ENCODE results near the gene ANKRD13D. TPM values are rescaled to one million over a fixed set of nuclear protein-coding genes. Genes with fewer than 3 reads are reported as not detected.

ANKRD13D gene
- polyA plus RNA-seq, 1 donor from 2014 or later, result 93.5 TPM

- no peak for TF ChIP-seq TAF1 (IDR thresholded peaks at IDR 0.05; ENCODE audit: low read depth)
Measured at GRCh38 chr11:67243051-67243450, 46.1 kb upstream of the ANKRD13D start (continued).

GRCh38 chr11:67245046-67245445 lies 44.1 kb upstream of the ANKRD13D start:
- Histone ChIP-seq H3K27ac (ENCODE audit: low read length) (no peak overlapping the region), H3K9me2 (ENCODE audit: insufficient read depth, low read length) (no peaks in the 10 kb centered on the region), H3K4me3 (ENCODE audit: low read length) (no peak overlapping the region), H3F3A (ENCODE audit: insufficient read depth, low read length, poor library complexity, severe bottlenecking) (peaks cover 4% of the 10 kb centered on the region), H3K9me3 (ENCODE audit: low read length) (no peaks in the 10 kb centered on the region), H3K36me3 (ENCODE audit: insufficient read depth, low read length) (peaks cover 17% of the 10 kb centered on the region), H4K20me1 (ENCODE audit: insufficient read depth) (no peaks in the 10 kb centered on the region), H3K4me2 (ENCODE audit: low read length) (no peak overlapping the region), H2AFZ (ENCODE audit: low read depth, low read length) (no peak overlapping the region), H3K79me2 (replicated peaks; ENCODE audit: insufficient read depth, low read length) (peaks cover 38% of the 10 kb centered on the region), H3K9ac (ENCODE audit: low read length) (no peak overlapping the region), H3K27me3 (ENCODE audit: insufficient read depth, low read depth, low read length) (no peaks in the 10 kb centered on the region)
- TF ChIP-seq REST (IDR thresholded peaks at IDR 0.05; ENCODE audit: borderline replicate concordance) (no peak), MXI1 (conservative IDR thresholded peaks at IDR 0.05; ENCODE audit: poor library complexity, severe bottlenecking) (no peak), EP300 (conservative IDR thresholded peaks at IDR 0.05; ENCODE audit: poor library complexity, severe bottlenecking) (no peak), EZH2 (IDR thresholded peaks at IDR 0.05; ENCODE audit: borderline replicate concordance, insufficient read depth, low read length, poor library complexity, severe bottlenecking) (no peak)

GRCh38 chr11:67247946-67248550 lies 41.1 kb upstream of the ANKRD13D start:
- H3F3A ChIP-seq (ENCODE audit: insufficient read depth, low read length, poor library complexity, severe bottlenecking), result no peaks in the 10 kb centered on the region
- H3K79me2 ChIP-seq (replicated peaks; ENCODE audit: insufficient read depth, low read length), result peaks cover 12% of the 10 kb centered on the region
- peaks cover 17% of the 10 kb centered on the region for H3K36me3 ChIP-seq (ENCODE audit: insufficient read depth, low read length)
- H2AFZ ChIP-seq (ENCODE audit: low read depth, low read length), result no peak overlapping the region
- H4K20me1 ChIP-seq (ENCODE audit: insufficient read depth), result no peaks in the 10 kb centered on the region
- H3K4me2 ChIP-seq (ENCODE audit: low read length), result no peak overlapping the region
- H3K9me3 ChIP-seq (ENCODE audit: low read length), result no peaks in the 10 kb centered on the region
- no peak overlapping the region for H3K4me3 ChIP-seq (ENCODE audit: low read length)
- no peaks in the 10 kb centered on the region for H3K27me3 ChIP-seq (ENCODE audit: insufficient read depth, low read depth, low read length)
- H3K9ac ChIP-seq (ENCODE audit: low read length), result no peak overlapping the region
- no peaks in the 10 kb centered on the region for H3K9me2 ChIP-seq (ENCODE audit: insufficient read depth, low read length)
- H3K27ac ChIP-seq (ENCODE audit: low read length), result no peak overlapping the region
- TF ChIP-seq MXI1 (conservative IDR thresholded peaks at IDR 0.05; ENCODE audit: poor library complexity, severe bottlenecking) (no peak), REST (IDR thresholded peaks at IDR 0.05; ENCODE audit: borderline replicate concordance) (no peak), EZH2 (IDR thresholded peaks at IDR 0.05; ENCODE audit: borderline replicate concordance, insufficient read depth, low read length, poor library complexity, severe bottlenecking) (no peak), EP300 (conservative IDR thresholded peaks at IDR 0.05; ENCODE audit: poor library complexity, severe bottlenecking) (no peak), SMC3 (conservative IDR thresholded peaks at IDR 0.05; ENCODE audit: poor library complexity) (no peak), POLR2AphosphoS5 (IDR thresholded peaks at IDR 0.05) (no peak), TAF1 (IDR thresholded peaks at IDR 0.05; ENCODE audit: low read depth) (no peak), RAD21 (conservative IDR thresholded peaks at IDR 0.05) (no peak), CTCF (IDR thresholded peaks at IDR 0.05; ENCODE audit: poor library complexity, severe bottlenecking) (no peak)

All from neural cell (in vitro differentiated cells).